Measurements from ENCODE around the gene COL20A1. TPM values are rescaled to one million over a fixed set of nuclear protein-coding genes. Genes with fewer than 3 reads are reported as not detected.

Gene COL20A1
- total and polyA plus RNA-seq, 2 donors (not counting 1 experiment from before 2014, with no cell fraction given) = not detected

GRCh38 chr20:63268671-63269439, 24.1 kb upstream of the COL20A1 start:
- no peak overlapping the region for H3K27ac ChIP-seq (ENCODE audit: low read length in 2 of 2)
- H3K36me3 ChIP-seq (replicated peaks in 1 of 2; ENCODE audit: control extremely low read depth in 1 of 2, control insufficient read depth in 1 of 2, extremely low read depth in 1 of 2, insufficient read depth in 2 of 2, low read length in 1 of 2) = no peaks in the 10 kb centered on the region
- intact Hi-C loops (cut with micrococcal nuclease) = no loop called here
- peaks cover 11 to 14% of the 10 kb centered on the region in 2 donors for H3K4me1 ChIP-seq (ENCODE audit: control insufficient read depth in 2 of 2, insufficient read depth in 2 of 2, low read length in 2 of 2)
- Mint-ChIP-seq H3K4me1 (peaks cover 16% of the 10 kb centered on the region), H3K27me3 (peaks cover 18% of the 10 kb centered on the region), H3K4me3 (no peak overlapping the region), H3K9me3 (ENCODE audit: insufficient read depth) (no peaks in the 10 kb centered on the region), H3K27ac (no peak overlapping the region)
- H3K27me3 ChIP-seq (replicated peaks in 1 of 4; ENCODE audit: control extremely low read depth in 1 of 4, control insufficient read depth in 3 of 4, insufficient read depth in 4 of 4, low read length in 3 of 4) = peaks cover 0 to 5% (median 1%) of the 10 kb centered on the region in 4 experiments
- WGBS (ENCODE audit: insufficient coverage) = 64% methylated on average over 15 of the region's 18 CpGs
- POLR2A ChIA-PET = no interaction called here
- no peak overlapping the region for H3K9ac ChIP-seq (ENCODE audit: low read length)
- peaks cover 4% of the 10 kb centered on the region for H4K20me1 ChIP-seq (ENCODE audit: control insufficient read depth, insufficient read depth, low read length, poor library complexity, severe bottlenecking)
- no peak overlapping the region for H2AFZ ChIP-seq (ENCODE audit: insufficient read depth, low read depth, low read length, poor library complexity, severe bottlenecking)
- DNase-seq (no peak), ATAC-seq (ENCODE audit: low read depth) (no peak)
- no peak overlapping the region for H3K4me3 ChIP-seq (ENCODE audit: control extremely low read depth in 1 of 5, extremely low read depth in 1 of 5, insufficient read depth in 1 of 5, low read depth in 2 of 5, low read length in 4 of 5)
- no peaks in the 10 kb centered on the region for H3K9me3 ChIP-seq (ENCODE audit: control extremely low read depth in 1 of 3, control insufficient read depth in 2 of 3, insufficient read depth in 1 of 3, low read length in 2 of 3)
- no peak overlapping the region for H3K4me2 ChIP-seq (replicated peaks; ENCODE audit: low read depth, low read length, poor library complexity, severe bottlenecking)
- no peak for TF ChIP-seq CTCF (IDR thresholded peaks at IDR 0.05)
- TF ChIP-seq EZH2 (IDR thresholded peaks at IDR 0.05; ENCODE audit: borderline replicate concordance, insufficient read depth, low read depth, low read length, poor library complexity, severe bottlenecking) = no peak
- H3K79me2 ChIP-seq (ENCODE audit: control insufficient read depth, insufficient read depth, low read length) = peaks cover 11% of the 10 kb centered on the region
- CTCF ChIA-PET = no interaction called here

GRCh38 chr20:63269724-63270123, 23.3 kb upstream of the COL20A1 start:
- ATAC-seq (ENCODE audit: low read depth) = no peak
- H3K27ac ChIP-seq (ENCODE audit: low read length in 2 of 2) = no peak overlapping the region

More at GRCh38 chr20:63269724-63270123, 23.3 kb upstream of the COL20A1 start:
- Histone ChIP-seq H3K36me3 (replicated peaks in 1 of 2; ENCODE audit: control extremely low read depth in 1 of 2, control insufficient read depth in 1 of 2, extremely low read depth in 1 of 2, insufficient read depth in 2 of 2, low read length in 1 of 2) (no peaks in the 10 kb centered on the region), H3K4me2 (replicated peaks; ENCODE audit: low read depth, low read length, poor library complexity, severe bottlenecking) (no peak overlapping the region), H3K9ac (ENCODE audit: low read length) (no peak overlapping the region), H3K4me3 (ENCODE audit: control extremely low read depth in 1 of 5, extremely low read depth in 1 of 5, insufficient read depth in 1 of 5, low read depth in 2 of 5, low read length in 4 of 5) (no peak overlapping the region), H3K27me3 (replicated peaks in 1 of 4; ENCODE audit: control extremely low read depth in 1 of 4, control insufficient read depth in 3 of 4, insufficient read depth in 4 of 4, low read length in 3 of 4) (peaks cover 0 to 5% (median 0%) of the 10 kb centered on the region in 4 experiments), H4K20me1 (ENCODE audit: control insufficient read depth, insufficient read depth, low read length, poor library complexity, severe bottlenecking) (peaks cover 11% of the 10 kb centered on the region), H2AFZ (ENCODE audit: insufficient read depth, low read depth, low read length, poor library complexity, severe bottlenecking) (no peak overlapping the region), H3K4me1 (ENCODE audit: control insufficient read depth in 2 of 2, insufficient read depth in 2 of 2, low read length in 2 of 2) (peaks cover 13 to 16% of the 10 kb centered on the region in 2 donors), H3K9me3 (ENCODE audit: control extremely low read depth in 1 of 3, control insufficient read depth in 2 of 3, insufficient read depth in 1 of 3, low read length in 2 of 3) (no peaks in the 10 kb centered on the region), H3K79me2 (ENCODE audit: control insufficient read depth, insufficient read depth, low read length) (peaks cover 19% of the 10 kb centered on the region)
- peaks cover 22% of the 10 kb centered on the region for H3K4me1 Mint-ChIP-seq
- H3K27ac Mint-ChIP-seq = no peak overlapping the region
- peak overlapping the region; percentile 24 for H3K4me3 Mint-ChIP-seq
- no peaks in the 10 kb centered on the region for H3K9me3 Mint-ChIP-seq (ENCODE audit: insufficient read depth)
- intact Hi-C loops (cut with micrococcal nuclease) = no loop called here
- DNase-seq = no peak
- CTCF ChIA-PET = interaction anchor here (1.1 kb wide), 1 partner anchor 47 kb away, joined by 3 read pairs; no protein-coding TSS in a partner anchor
- 95% methylated on average over 9 of the region's 9 CpGs for WGBS (ENCODE audit: insufficient coverage)
- TF ChIP-seq CTCF (IDR thresholded peaks at IDR 0.05) = no peak
- H3K27me3 Mint-ChIP-seq = peaks cover 13% of the 10 kb centered on the region
- POLR2A ChIA-PET = no interaction called here

Data from B cell (primary cell).